Endometrium (tissue), 2 donors: ENCODE results near the gene AUTS2.

ENCODE experiments used
- FAIRE-seq: peaks from 2 replicates; lab custom pipeline; 2012; peaks lifted over from hg19 to GRCh38; lab: Jason Lieb, UNC
- donor health status: control.
- donor health status: control.

AUTS2 gene

DNA sequence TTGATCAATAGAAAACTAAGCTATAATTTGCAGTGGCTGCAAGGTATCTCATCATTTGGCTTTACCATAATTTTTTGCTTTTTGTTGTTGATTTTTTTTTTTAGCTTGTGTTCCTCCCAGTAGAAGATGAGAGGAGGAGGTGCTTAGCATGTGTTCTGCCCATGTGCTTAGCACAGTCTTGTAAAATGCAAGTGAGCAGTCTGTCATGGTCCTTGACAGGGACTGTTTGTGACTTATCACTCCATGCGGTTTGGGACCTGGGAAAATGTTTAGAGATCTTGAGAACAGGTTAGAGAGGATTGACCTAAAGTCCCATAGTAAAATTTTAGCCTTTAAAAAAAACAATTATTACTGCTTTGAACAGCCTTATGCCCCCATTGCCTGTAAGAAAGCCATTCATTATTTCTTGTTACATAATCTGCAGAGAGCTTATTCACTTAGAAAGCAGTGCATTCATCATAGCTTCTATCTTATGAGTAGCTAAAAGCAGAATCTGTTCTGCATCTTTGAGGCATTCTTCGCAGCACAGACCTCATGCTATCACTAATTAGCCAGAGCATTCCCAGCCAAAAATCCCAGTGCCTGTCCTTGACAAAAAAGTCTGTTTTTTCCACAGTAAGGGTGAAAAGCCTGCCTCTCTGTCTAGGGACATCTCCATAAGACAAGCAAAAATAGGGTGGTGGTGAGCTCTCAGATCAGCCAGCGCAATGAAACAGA is 784.9 kb downstream of the AUTS2 start:
- FAIRE-seq: no peak

DNA sequence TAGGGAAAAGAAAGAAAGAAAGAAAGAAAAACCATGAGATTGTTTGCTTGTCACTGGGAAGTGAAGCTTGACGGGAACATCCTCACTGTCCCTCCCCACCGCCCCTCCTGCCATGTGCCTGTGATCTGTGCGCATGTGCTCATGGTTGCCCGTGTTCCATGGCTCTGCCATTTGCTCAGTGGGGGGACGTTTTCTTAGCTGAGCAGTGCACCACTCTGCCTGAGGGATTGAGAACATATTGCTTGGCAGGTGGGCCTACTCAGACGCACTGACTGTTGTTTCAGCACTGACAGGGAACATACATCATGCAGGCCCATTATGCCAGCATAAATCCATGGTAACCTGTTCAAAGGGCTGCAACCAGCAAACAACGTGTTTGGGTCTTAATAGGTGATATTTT is 785.7 kb downstream of the AUTS2 start:
- no peak for FAIRE-seq

- FAIRE-seq: no peak
These were observed 786.6 kb downstream of the AUTS2 start for GRCh38 chr7:70384891-70385290.

- no peak for FAIRE-seq
These were observed 788.9 kb downstream of the AUTS2 start for GRCh38 chr7:70387217-70387616.

DNA sequence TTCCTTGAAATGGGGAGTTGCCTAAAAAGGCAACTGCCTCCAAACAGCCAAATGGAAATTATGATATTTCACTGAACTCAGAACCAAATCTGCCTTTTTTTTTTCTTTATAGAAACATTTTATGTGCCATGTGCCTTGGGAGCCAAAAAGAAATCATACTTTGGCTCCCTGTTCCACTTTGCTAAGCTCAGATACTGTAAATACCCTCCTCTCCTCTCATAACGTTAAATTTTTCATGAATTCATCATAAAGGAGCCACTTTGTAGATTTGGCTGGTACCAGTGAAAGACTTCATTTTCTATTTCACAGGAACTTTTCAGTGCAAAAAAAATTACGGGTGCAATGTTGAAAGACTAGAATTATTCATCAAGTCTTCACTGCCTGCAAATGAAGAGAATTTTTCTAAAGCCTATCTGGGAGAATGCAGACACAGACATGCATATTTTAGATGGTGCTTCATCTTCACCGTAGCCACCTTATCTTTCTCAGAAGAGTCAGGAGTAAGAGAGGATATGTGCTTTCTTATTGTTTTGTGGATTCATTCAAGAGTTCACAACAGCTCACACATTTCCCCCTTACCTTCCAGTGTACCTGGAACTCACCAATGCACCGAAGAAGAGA is 791.4 kb downstream of the AUTS2 start:
- no peak for FAIRE-seq

GRCh38 chr7:70390251-70390650 is 792.0 kb downstream of the AUTS2 start:
- FAIRE-seq: no peak

DNA sequence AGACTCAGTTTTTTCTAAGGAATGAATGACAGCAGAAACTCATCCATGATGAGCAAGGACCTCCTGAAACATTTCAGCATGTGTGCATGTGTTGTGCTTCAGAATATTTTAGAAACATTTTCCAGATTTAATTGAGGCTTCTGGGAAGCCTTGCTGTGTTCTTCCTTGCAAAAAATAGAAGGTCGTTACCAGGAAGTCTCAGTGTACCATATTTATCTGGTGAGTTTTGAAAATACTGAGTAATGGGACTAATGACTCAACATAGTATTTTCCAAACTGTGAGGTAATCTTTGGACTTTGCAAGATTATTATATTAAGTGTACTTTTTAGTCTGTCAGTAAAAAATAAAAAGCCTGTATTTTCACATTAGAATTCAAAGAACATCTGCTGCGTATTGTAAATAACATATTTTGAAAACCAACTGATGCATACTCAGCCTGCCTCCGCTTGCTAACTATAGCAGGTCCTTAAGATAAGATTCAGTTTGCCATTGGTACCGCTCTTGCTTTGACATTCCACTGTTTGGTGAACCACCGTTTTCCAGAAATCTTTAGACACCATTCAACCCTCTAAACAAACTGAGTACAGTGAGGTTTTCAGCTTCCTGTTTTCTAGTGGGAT is 794.1 kb downstream of the AUTS2 start:
- FAIRE-seq: peak; percentile 59

- FAIRE-seq: no peak
These were observed 794.7 kb downstream of the AUTS2 start for GRCh38 chr7:70392877-70393435.

DNA sequence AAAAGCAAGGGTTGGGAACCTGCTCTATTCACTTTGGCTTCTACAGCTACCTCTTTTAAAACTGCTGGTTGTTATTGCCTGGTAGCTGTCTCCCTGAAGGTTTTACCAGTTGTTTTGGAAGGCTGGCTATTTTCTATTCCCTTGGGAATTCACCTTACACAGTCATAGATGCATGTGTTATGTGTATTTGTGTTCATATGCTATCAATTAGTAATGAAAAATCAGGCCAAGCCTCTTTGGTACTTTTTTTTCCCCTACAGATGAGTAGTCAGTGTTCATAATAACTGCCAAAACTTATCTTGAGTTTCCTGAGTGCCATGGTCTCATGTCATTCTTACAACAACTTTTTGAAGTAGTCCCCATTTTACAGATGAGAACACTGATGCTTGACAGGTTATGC is 795.7 kb downstream of the AUTS2 start:
- FAIRE-seq: no peak

DNA sequence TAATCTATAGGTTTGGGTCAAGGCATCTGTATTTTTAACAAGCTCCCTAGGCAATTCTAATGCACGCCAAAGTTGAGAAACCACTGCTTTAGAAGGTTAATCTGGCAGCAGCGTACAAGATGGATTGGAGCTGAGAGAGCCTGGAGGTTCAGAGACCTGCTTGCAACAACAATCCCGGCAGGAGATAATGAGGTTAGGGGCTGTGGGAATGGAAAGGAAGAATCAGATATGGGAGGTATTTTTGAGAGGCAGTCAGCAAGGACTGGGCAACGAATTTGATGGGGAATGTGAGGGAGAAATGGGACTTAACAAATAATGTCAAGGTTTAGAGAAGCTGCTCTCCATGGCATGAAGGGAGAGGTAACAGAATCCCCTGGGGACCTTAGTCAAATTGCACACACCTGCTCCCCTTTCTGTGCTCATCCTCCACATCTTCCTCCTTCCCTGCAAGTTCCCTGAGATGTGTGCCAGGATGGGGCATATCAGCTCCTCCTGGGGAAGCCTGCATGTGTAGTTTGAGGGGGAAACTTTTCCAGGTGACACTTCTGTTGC is 802.6 kb downstream of the AUTS2 start:
- FAIRE-seq: no peak

GRCh38 chr7:70402069-70402468 is 803.8 kb downstream of the AUTS2 start:
- no peak for FAIRE-seq

- no peak for FAIRE-seq
These were observed 807.0 kb downstream of the AUTS2 start for GRCh38 chr7:70405241-70405640.

GRCh38 chr7:70406186-70406949 is 808.1 kb downstream of the AUTS2 start:
- FAIRE-seq: no peak

- FAIRE-seq: no peak
These were observed 808.6 kb downstream of the AUTS2 start for GRCh38 chr7:70406950-70407209.

DNA sequence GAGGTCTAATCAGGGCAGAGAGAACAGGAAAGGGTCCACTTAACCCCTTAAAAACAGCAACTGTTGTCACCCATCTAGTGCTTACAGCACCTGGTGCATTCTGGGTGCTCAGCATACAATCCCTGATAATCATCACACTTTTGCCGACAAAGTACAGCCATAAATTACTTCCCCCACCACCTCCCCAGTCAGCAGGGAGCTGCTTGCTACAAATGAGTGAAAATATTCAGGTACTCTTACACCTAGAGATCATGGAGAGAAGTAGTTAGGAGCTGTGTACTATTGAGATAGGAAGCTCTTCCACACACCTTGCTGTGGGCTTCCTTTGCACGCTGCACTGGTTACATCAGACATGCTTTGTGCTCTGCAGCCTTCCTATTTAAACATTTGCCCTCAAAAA is 810.2 kb downstream of the AUTS2 start:
- no peak for FAIRE-seq

DNA sequence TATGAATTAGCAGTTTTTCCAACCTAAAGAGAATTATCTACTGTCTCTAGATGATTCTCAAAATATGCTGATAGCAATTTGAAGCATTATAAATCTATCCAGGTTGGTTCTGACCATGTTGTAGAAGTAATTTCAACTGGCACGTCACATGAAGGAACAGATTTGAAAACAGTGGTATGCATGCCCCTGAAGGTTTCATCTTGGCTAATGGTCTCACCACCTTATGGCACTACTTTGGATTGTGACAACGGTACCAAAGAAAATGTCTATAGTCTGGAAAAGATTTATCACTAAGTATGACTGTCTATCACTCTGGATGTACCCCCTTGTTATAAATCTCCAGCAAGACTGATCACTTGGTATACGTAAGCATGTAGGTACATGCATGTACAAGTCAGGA is 810.6 kb downstream of the AUTS2 start:
- FAIRE-seq: no peak

DNA sequence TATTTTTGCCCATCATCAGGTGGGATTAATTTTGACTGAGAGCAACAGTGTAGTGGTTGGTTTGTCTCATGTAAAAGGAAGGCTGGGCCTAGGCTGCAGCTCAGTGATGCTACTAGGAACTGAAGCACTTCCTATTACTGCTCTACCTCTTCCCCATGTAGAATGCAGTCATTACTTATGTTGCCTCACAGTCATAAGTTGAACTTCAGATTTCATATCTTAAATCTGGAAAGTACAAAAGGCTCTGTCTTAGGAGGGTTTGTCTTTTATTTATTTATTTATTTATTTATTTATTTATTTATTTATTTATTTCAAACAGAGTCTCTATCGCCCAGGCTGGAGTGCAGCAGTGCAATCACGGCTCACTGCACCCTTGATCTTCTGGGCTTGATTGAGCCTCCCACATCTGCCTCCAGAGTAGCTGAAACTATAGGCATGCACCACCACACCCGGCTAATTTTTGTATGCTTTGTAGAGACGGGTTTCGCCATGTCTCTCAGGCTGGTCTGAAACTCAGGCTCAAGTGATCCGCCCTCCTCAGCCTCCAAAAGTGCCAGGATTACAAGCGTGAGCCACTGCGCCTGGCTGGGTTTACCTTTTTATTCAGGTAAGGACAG is 812.0 kb downstream of the AUTS2 start:
- no peak for FAIRE-seq

GRCh38 chr7:70414368-70414767 is 816.1 kb downstream of the AUTS2 start:
- no peak for FAIRE-seq

DNA sequence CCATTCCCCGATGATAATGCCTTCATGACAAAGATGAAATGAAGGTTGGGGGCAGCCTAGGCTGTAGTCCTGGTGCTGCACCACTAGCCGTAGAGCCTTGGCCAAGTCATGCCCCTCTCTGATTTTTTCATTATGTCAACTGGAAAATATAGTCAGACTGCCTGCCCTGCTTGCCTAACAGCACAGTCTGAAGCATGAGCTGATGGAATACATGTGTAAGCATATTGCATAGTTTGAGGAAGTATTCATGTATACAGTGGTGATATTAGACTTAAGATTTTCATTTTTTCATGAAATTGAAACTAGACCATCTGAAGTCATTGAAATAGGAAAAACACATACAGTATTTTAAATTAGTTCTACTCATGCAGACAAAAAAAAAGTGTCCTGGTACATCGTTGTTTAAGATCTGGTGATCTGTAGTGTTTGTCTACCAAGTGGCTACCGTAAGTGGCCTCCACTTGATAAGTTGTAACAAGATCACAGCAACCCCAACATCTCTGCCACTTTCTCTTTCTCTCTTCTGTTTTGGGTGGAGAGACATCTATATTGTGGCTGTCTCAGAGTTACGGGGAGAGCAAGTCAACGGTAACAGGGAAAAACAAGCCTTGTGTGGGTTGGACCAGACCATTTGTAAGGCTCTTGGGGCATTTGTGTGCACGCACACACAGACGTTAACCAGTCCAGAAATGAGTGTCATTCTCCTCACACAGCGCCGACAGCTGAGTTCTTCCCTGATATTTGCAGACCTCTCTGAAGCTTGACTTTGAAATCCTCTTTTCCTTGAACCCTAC is 817.1 kb downstream of the AUTS2 start:
- FAIRE-seq: no peak

- no peak for FAIRE-seq
These were observed 818.2 kb downstream of the AUTS2 start for GRCh38 chr7:70416347-70416985.
